GM23248 (cell line): ENCODE measurements around the gene MGAT4B. TPM values are rescaled to one million over a fixed set of nuclear protein-coding genes. Genes with fewer than 3 reads are reported as not detected.

Experiments
- DNase-seq: peaks from one replicate; pipeline ENCODE4 v3.0.0-alpha.2; 2015
- H2AFZ ChIP-seq: fragments of 200-600 bp; sonication (generic); 2 replicates; pipeline ENCODE4 v1.6.1; 2016; ENCODE audit warnings: antibody characterized with exemption
- H3F3A ChIP-seq: fragments of 200-600 bp; sonication (generic); 2 replicates; pipeline ENCODE4 v1.6.1; 2016; ENCODE audit warnings: mild to moderate bottlenecking, antibody characterized with exemption, mixed run types; ENCODE audit not compliant: insufficient read depth
- H3K27ac ChIP-seq: fragments of 200-600 bp; sonication (generic); 2 replicates; pipeline ENCODE4 v1.5.1; 2016; ENCODE audit warnings: mild to moderate bottlenecking
- H3K27me3 ChIP-seq: fragments of 200-600 bp; sonication (generic); replicated peaks from 2 replicates; pipeline ENCODE4 v1.6.1; 2016; ENCODE audit warnings: mild to moderate bottlenecking; ENCODE audit not compliant: insufficient read depth
- H3K36me3 ChIP-seq: fragments of 200-600 bp; sonication (generic); 2 replicates; pipeline ENCODE4 v1.6.1; 2016; ENCODE audit warnings: low read depth, mild to moderate bottlenecking
- H3K4me1 ChIP-seq: fragments of 200-600 bp; sonication (generic); 2 replicates; pipeline ENCODE4 v1.6.1; 2016; ENCODE audit warnings: mild to moderate bottlenecking; ENCODE audit not compliant: insufficient read depth
- H3K4me2 ChIP-seq: fragments of 200-600 bp; sonication (generic); one replicate; pipeline ENCODE4 v1.6.1; 2016; ENCODE audit warnings: mild to moderate bottlenecking; ENCODE audit not compliant: unreplicated experiment
- H3K4me3 ChIP-seq: fragments of 200-600 bp; sonication (generic); 2 replicates; pipeline ENCODE4 v1.5.1; 2016; ENCODE audit warnings: mild to moderate bottlenecking
- H3K79me2 ChIP-seq: fragments of 200-600 bp; sonication (generic); 2 replicates; pipeline ENCODE4 v1.6.1; 2016; ENCODE audit warnings: mild to moderate bottlenecking; ENCODE audit not compliant: insufficient read depth
- H3K9ac ChIP-seq: fragments of 200-600 bp; sonication (generic); 2 replicates; pipeline ENCODE4 v1.6.1; 2016; ENCODE audit warnings: mild to moderate bottlenecking
- H3K9me2 ChIP-seq: fragments of 200-600 bp; sonication (generic); 2 replicates; pipeline ENCODE4 v1.6.1; 2016; ENCODE audit warnings: mixed run types, mild to moderate bottlenecking, moderate library complexity; ENCODE audit not compliant: insufficient read depth
- H3K9me3 ChIP-seq: fragments of 200-600 bp; sonication (generic); one replicate; pipeline ENCODE4 v1.6.1; 2017; ENCODE audit warnings: low read depth
- H4K20me1 ChIP-seq: fragments of 200-600 bp; sonication (generic); 2 replicates; pipeline ENCODE4 v1.6.0; 2016; ENCODE audit not compliant: insufficient read depth
- EZH2 ChIP-seq: fragments of 200-600 bp; sonication (generic); IDR thresholded peaks from 2 replicates; pipeline ENCODE4 v1.6.1; 2018; ENCODE audit warnings: antibody characterized with exemption, mild to moderate bottlenecking; ENCODE audit not compliant: insufficient read depth, poor library complexity, severe bottlenecking
- EZH2phosphoT487 ChIP-seq: fragments of 200-600 bp; sonication (generic); IDR thresholded peaks from 2 replicates; pipeline ENCODE4 v1.6.1; 2018; ENCODE audit warnings: antibody characterized with exemption, moderate library complexity, mild to moderate bottlenecking, low read depth; ENCODE audit not compliant: insufficient read depth
- WGBS, 2 experiments: methylation state at CpG; one replicate each; pipeline ENCODE4 v1.1.6; 2015 to 2017; ENCODE audit warnings: low lambda C conversion rate in 2 of 2, low coverage in 1 of 2; ENCODE audit errors: missing lambda C conversion rate in 2 of 2; 5-methylcytosine and 5-hydroxymethylcytosine counted together
- in situ Hi-C: fragments of 300-500 bp; cut with MboI; formaldehyde crosslinking; loops from 2 replicates; pipeline ENCODE4 v1.15.0; 2020
- polyA plus RNA-seq: library from polyadenylated mRNA; unstranded; fragments of >200 nt; fragmentation: Nextera tagmentation; extraction: Ambion mirVana; gene quantifications from 2 replicates; pipeline ENCODE4 v1.2.1, GENCODE V29; 2016
- total RNA-seq: library from RNA; depleted of rRNA; stranded (reverse); fragments of >200 nt; shearing (Covaris generic); gene quantifications from 2 replicates; pipeline ENCODE4 v1.2.3, GENCODE V29; 2014

The MGAT4B gene
- total and polyA plus RNA-seq, 2 experiments from 2014 or later, result 28.0 to 143 TPM

GRCh38 chr5:179800071-179800695 lies 6.5 kb downstream of the MGAT4B start:
- H3K4me2 ChIP-seq, result no peak overlapping the region
- H3K4me3 ChIP-seq, result no peak overlapping the region
- peaks cover 9% of the 10 kb centered on the region; the same call in 1 of the 2 replicates for H3K36me3 ChIP-seq
- H3K9me3 ChIP-seq, result no peaks in the 10 kb centered on the region
- H2AFZ ChIP-seq, result no peak overlapping the region
- H3K79me2 ChIP-seq, result peaks cover 34% of the 10 kb centered on the region
- in situ Hi-C loops, result no loop called here
- H4K20me1 ChIP-seq, result no peaks in the 10 kb centered on the region
- no peaks in the 10 kb centered on the region for H3K9me2 ChIP-seq
- no peak overlapping the region for H3K27ac ChIP-seq
- peaks cover 5% of the 10 kb centered on the region for H3F3A ChIP-seq
- H3K27me3 ChIP-seq, result no peaks in the 10 kb centered on the region
- no peak for TF ChIP-seq EZH2
- no peak overlapping the region for H3K9ac ChIP-seq
- peaks cover 17% of the 10 kb centered on the region for H3K4me1 ChIP-seq
- no peak for DNase-seq
- 89 to 93% methylated on average over 15 to 21 of the region's 21 CpGs for WGBS, 2 experiments

- peaks cover 11% of the 10 kb centered on the region for H3K4me1 ChIP-seq
- peaks cover 28% of the 10 kb centered on the region for H3K79me2 ChIP-seq
- peaks cover 5% of the 10 kb centered on the region for H3F3A ChIP-seq
- WGBS, 2 experiments, result 87 to 90% methylated on average over 5 of the region's 5 CpGs
- no peaks in the 10 kb centered on the region for H3K9me3 ChIP-seq
- no peak overlapping the region for H3K9ac ChIP-seq
- no peak overlapping the region for H3K4me2 ChIP-seq
- peaks cover 9% of the 10 kb centered on the region; the same call in 1 of the 2 replicates for H3K36me3 ChIP-seq
- H3K9me2 ChIP-seq, result no peaks in the 10 kb centered on the region
- H4K20me1 ChIP-seq, result no peaks in the 10 kb centered on the region
- no peak overlapping the region for H3K4me3 ChIP-seq
- TF ChIP-seq EZH2phosphoT487 (no peak), EZH2 (no peak)
- in situ Hi-C loops, result no loop called here
- no peak overlapping the region for H3K27ac ChIP-seq
- no peaks in the 10 kb centered on the region for H3K27me3 ChIP-seq
- no peak for DNase-seq
- H2AFZ ChIP-seq, result no peak overlapping the region
Measured at GRCh38 chr5:179799644-179799973, 7.1 kb downstream of the MGAT4B start.

- H3K79me2 ChIP-seq, result peaks cover 22% of the 10 kb centered on the region
- peaks cover 5% of the 10 kb centered on the region for H3K4me1 ChIP-seq
- no peaks in the 10 kb centered on the region for H3K27me3 ChIP-seq
- H3K36me3 ChIP-seq, result peaks cover 9% of the 10 kb centered on the region; the same call in 1 of the 2 replicates
- peaks cover 5% of the 10 kb centered on the region for H3F3A ChIP-seq
- TF ChIP-seq EZH2phosphoT487 (no peak), EZH2 (no peak)
- H3K27ac ChIP-seq, result no peak overlapping the region
- WGBS, 2 experiments, result 94 to 96% methylated on average over 35 to 36 of the region's 36 CpGs
- no peaks in the 10 kb centered on the region for H3K9me2 ChIP-seq
- no peak overlapping the region for H2AFZ ChIP-seq
- no peak for DNase-seq
- H3K4me3 ChIP-seq, result no peak overlapping the region
- in situ Hi-C loops, result no loop called here
- H3K9me3 ChIP-seq, result no peaks in the 10 kb centered on the region
- no peak overlapping the region for H3K4me2 ChIP-seq
- no peaks in the 10 kb centered on the region for H4K20me1 ChIP-seq
- no peak overlapping the region for H3K9ac ChIP-seq
Measured at GRCh38 chr5:179798771-179799643, 7.7 kb downstream of the MGAT4B start.

- H3K4me1 ChIP-seq, result no peaks in the 10 kb centered on the region
- H3K27me3 ChIP-seq, result no peaks in the 10 kb centered on the region
- no peak overlapping the region for H3K27ac ChIP-seq
- no peak for TF ChIP-seq EZH2
- no peak for TF ChIP-seq EZH2phosphoT487
- peaks cover 9% of the 10 kb centered on the region; the same call in 1 of the 2 replicates for H3K36me3 ChIP-seq
- WGBS, 2 experiments, result 97 to 98% methylated on average over 17 to 23 of the region's 23 CpGs
- peaks cover 5% of the 10 kb centered on the region for H3F3A ChIP-seq
- H3K9me3 ChIP-seq, result no peaks in the 10 kb centered on the region
- no peak overlapping the region for H3K9ac ChIP-seq
- H3K79me2 ChIP-seq, result peaks cover 16% of the 10 kb centered on the region
- H3K9me2 ChIP-seq, result no peaks in the 10 kb centered on the region
- H2AFZ ChIP-seq, result no peak overlapping the region
- no peak for DNase-seq
- in situ Hi-C loops, result no loop called here
- H4K20me1 ChIP-seq, result no peaks in the 10 kb centered on the region
- no peak overlapping the region for H3K4me2 ChIP-seq
- no peak overlapping the region for H3K4me3 ChIP-seq
Measured at GRCh38 chr5:179798144-179798770, 8.4 kb downstream of the MGAT4B start.
